ENCODE measurements around the gene INVS. TPM values are rescaled to one million over a fixed set of nuclear protein-coding genes. Genes with fewer than 3 reads are reported as not detected.

INVS gene
- total RNA-seq, 1 donor from 2014 or later: 26.4 TPM

DNA sequence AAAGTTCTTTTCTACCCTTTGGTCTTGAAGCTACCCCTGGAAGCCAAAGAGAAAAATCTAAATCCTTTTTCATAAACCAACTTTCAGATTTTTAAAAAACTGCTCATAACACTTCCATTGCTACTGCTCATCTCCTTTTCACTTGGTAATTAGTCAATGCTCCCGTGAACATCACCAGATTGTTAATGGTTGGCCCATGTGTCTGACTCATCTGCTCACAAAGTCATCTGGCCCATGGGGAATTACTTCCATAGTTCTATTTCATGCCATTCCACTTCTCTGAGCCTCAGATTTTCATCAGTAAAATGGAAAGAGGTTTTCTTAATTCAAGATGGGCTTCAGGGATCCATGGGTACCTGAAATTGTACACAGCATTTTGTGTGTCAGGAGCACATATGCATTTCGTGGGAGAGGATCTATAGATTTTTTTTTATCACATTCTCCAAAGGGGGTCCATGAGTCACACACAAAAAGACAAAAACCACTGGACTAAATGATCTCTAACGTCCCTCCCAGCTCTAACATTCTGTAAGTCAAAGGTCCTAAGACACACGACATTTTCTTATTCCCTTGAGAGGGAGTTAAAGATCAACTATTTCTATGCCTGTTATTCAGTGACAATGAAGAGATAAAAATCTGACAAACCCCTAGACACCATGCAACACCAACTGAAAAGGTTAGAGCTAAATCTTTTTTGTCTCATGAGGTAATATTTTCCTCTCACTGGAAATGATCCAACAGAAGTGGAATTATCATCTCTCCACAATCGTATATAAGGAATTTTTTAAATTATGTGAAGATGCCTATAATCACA lies 178.3 kb downstream of the INVS start:
- no peak for DNase-seq (ENCODE audit: low spot score)

DNA sequence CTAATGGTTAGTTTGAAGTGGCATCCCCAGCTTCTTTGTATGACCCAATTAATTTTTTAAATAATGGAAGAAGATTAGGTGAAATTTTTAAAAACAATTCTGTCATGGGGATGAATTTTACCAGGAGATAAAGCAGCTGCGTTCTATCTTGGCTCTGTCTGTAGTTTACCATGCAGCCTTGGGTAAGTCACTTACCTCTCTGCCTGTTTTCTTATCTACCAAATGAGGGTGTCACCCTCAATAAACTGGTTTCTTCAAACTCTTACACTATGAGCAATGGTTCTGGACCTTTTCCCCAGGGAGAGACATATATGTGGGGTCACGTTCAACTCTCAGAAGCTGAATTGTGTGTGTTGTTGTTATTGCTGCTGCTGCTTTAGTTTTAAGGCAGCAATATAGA lies 182.0 kb downstream of the INVS start:
- no peak for DNase-seq (ENCODE audit: low spot score)

DNA sequence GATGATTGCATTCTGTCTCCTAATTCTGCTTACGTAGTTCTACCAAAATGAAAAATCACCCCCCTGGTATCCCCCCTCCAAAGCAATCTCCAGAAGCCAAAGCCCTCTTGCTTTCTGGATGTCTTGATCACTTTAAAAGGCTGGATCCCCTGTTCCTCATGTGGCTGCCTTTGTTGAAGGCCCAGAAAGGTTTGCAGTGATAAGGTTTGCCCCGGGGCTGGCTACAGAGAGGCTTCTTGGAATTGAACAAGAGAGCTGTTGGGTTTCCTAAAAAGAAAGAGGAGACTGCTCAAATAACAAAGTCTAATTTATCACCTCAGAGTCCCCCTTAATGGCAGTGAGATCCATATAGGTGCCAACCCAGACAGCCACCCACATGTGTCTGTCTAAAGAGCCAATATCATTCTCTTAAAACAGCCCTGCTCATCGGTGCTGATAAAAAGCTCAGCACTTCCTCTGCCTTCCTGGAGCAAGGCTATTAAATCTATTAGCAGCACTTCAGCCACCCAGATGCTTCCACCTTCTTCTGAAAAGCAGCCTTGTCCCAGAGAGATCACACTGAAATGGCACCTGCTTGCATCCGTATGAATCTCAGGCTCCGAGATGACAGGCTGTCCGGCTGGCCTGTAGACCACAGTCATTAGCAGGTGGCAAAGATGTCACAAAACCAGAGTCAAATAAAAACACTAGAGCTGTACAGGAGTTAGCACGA lies 182.8 kb downstream of the INVS start:
- no peak for DNase-seq (ENCODE audit: low spot score)

DNA sequence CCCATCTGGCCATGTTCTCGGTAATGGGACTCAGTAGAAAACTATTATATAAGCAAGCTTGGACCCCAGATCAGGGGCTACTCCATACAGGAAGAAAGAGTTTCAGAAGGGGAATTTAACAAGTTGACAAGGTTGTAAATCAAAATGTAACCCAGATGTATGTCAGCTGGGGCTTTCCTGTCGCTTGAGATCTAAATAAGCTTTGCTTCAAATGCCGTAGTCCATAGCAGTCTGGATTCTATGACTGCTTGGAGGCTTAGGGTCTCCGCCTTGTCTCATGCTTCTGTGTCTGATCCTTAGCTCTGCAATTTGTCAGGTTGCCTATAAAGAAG lies 183.3 kb downstream of the INVS start:
- no peak for DNase-seq (ENCODE audit: low spot score)

DNA sequence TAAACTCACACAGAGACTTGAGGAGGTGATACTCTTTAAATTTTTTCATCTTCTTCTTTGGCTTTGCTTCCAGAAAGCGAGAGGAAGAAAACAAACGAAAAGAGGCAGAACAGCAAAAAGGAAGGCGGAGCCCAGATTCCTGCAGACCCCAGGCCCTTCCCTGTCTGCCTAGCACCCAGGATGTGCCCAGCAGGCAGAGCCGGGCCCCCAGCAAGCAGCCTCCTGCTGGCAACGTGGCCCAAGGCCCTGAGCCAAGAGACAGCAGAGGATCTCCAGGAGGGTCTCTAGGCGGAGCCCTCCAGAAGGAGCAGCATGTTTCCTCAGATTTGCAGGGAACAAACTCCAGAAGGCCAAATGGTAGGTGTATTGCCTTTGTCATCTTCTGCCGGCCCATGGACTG lies 185.2 kb downstream of the INVS start:
- DNase-seq (ENCODE audit: low spot score): no peak

DNA sequence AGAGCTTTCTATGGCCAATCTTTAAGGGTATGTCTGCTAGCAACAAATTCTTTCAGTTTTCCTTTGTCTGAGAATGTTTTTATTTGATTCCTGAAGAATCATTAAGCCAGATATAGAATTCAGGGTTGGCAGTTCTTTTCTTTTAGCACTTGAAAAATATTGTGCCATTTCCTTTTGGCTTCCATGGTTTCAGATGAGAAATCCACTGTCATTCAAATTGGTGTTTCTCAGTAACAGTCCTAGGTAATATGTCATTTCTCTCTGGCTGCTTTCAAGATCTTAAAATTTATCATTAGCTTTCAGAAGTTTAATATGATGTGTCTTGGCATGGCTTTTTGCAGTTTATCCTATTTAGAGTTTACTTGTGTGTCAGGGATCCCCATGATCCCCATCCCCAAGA lies 186.0 kb downstream of the INVS start:
- no peak for DNase-seq (ENCODE audit: low spot score)

DNA sequence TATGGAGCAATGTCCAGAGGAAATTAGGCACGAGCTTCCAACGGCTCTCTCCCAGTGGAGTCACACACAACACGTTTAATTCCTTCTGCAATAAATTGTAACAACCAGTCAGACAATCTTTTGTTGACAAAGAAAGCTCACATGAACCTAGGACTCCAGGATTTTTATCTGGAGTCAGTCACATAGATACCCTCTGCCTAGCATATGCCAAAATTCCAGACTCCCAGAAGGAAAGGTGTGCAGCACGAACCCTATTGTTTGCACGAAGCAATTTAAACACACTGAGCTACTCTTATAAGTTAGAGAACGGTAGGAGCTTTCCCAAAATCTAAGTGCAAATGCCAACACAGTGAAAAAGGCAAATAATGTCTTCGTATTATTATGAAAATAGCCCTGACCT lies 186.6 kb downstream of the INVS start:
- no peak for DNase-seq (ENCODE audit: low spot score)

DNA sequence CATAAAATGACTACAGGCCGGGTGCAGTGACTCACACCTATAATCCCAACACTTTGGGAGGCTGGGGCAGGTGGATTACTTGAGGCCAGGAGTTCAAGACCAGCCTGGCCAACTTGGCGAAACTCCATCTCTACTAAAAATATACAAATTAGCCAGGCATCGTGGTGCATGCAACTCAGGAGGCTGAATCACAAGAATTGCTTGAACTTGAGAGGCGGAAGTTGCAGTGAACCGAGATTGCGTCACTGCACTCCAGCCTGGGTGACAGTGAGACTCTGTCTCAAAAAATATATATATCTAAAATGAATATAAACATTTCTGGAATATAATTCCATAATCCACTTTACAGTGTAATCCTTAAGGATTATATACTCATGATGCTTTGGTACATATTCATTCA lies 187.2 kb downstream of the INVS start:
- DNase-seq (ENCODE audit: low spot score): no peak

DNA sequence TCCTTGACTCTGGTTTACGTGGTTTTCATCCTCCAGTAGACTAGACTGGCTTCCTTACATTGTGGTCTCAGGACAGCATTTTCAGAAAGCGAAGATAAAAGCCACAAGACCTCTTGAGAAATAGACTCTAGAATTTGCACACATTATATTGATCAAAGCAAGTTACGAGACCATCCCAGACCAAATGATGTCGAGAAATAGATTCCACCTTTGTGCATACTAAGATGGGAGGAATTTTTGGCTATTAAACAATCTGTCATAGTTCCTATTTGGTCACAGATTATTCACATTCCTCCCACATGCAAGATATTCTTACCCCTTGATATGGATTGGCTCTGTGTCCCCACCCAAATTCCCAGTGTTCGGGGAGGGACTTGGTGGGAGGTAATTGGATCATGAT lies 188.1 kb downstream of the INVS start:
- no peak for DNase-seq (ENCODE audit: low spot score)

DNA sequence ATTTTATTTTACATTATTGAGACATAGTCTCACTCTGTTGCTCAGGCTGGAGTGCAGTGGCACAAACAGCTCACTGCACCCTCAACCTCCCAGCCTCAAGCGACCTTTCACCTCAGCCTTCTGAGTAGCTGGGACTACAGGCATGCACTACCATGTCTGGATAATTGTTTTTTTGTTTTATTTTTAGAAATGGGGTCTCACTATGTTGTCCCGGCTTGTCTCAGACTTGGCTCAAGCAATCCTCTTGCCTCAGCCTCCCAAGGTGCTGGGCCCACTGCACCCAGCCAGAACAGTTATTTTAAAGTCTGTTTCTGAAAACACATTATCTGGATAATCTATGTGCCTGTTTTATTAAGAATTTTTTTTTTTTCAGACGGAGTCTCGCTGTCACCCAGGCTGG lies 191.7 kb downstream of the INVS start:
- DNase-seq (ENCODE audit: low spot score): no peak

DNA sequence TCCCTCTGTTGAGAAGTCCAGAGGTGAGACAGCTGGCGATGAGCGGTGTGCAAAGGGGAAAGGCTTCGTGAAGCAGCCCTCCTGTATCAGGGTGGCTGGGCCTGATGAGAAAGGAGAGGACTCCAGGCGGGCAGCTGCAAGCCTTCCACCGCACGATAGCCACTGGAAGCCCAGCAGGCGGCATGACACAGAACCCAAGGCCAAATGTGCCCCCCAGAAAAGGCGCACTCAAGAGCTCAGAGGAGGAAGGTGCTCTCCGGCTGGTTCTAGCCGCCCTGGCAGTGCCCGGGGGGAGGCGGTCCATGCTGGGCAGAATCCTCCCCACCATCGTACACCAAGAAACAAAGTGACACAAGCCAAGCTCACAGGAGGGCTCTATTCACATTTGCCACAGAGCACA lies 193.4 kb downstream of the INVS start:
- no peak for DNase-seq (ENCODE audit: low spot score)

DNA sequence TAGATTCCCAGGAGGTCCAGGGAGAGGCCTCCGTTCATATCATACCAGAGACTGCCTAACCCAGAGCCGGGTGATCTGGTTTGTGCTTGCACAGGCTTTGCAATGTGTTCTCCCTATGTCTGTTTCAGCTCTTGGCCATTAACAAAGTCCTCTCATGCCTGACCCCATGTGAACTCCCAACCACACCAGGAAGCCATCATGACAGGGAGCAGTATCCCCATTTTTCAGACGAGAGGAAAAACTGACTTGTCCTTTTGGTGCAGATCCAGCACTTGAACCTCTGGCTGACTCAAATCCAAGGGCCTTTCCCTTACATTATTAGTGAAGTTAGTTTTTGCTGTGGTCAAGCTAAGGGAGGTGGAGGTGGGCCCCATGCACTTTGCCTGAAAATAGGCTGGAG lies 195.3 kb downstream of the INVS start:
- DNase-seq (ENCODE audit: low spot score): no peak

DNA sequence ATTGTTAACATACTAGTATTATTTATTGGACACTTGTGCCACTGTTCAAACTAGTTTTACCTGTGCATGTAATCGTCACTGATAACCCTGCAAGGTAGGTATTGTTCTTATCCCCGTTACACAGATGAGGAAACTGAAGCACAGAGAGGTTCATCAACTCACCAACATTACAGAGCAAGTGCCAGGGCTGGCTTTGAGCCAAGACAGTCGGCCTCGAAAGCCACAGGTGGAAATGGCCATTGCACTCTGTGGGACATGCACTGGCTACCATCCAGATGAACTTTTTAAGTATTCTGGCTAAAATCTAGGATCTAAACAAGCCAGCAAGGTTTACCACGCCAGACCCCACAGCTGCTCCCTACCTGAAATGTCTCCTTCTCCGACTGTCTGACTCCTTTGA lies 195.8 kb downstream of the INVS start:
- DNase-seq (ENCODE audit: low spot score): no peak

DNA sequence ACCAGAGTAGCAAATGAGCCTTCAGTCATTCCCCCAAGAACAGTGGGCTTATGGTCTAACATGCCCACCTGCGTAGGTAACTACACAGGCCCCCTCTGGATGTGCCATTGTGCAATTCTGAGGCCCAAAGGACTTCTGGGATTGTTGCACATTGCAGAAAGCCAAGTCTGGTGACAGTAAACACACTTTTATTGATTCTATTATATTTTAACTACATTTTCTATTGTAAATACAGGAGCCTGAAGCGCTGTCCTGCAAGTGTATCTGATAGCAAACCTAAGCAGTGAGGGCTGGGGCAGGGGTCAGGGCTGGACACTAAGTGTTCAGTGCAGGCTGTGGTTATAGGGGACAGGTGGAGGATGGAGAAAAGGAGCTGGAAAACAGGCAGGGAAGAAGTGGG lies 196.2 kb downstream of the INVS start:
- DNase-seq (ENCODE audit: low spot score): peak; percentile 54

DNA sequence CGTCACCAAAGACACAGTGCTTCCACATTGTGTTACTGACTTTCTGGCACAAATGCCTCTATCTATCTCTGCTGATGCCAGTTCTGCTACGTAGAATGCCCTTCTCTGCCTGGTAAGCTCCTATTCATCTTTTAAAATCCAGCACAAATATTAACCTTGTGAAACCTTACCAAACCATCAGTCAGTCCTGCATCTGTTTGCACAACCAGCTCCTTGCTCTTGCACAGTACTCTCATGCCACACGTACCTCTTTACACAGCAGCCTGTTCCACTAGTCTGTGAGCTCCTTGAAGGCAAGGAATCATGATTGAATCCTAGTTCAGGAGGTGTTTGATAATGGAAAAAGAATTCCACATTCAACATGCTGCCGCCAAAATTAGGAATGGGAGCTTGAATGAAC lies 197.4 kb downstream of the INVS start:
- DNase-seq (ENCODE audit: low spot score): no peak

DNA sequence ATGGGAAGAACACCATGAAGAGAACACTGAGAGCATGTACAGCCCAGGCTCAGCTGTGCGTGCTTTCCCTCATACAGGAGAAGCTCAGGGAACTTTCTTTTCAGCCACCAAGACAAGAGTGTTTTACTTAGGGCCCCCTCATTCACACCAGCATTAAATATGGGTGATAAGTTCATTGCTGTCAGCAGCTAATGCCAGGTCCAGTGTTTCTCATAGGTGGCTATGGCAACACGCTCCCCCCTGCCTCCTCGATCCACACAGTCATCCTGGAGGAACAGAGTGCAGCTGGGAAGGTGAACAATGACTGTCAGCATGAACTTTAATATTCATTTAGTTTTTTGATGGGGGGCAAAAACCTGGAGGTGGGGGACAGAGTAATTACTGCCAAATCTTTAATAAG lies 199.3 kb downstream of the INVS start:
- no peak for DNase-seq (ENCODE audit: low spot score)

DNA sequence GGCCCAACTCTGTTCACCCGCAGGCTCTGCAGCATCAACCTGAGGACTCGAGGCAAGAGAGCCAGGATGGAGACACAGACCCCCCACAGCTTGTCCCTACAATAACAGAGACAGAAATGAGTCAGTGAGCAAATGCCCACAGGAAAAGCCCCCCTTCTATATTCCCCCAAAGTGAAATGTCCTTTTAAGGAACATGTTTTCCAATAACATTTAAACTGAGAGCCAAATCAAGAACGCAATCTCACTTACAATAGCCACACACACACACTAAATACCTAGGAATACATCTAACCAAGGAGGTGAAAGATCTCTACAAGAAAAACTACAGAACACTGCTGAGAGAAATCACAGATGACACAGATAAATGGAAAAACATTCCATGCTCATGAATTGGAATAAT lies 204.7 kb downstream of the INVS start:
- DNase-seq (ENCODE audit: low spot score): no peak

DNA sequence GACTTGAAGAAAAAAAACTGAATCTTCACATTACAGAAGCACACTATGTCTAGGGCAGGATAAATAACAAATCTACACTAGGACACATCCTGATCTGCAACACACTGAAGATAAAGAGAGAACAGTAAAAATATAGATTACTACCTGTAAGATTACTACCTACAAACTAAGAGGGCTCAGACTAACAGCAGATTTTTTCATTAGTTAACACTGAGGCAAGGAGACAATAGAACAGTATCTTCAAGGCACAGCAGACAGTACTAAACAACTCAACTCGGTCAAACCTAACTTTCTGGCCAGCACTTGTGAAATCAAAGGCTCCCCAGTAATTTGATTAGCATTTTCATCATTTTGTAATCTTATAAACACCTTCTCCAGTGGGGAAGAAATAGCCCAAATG lies 207.2 kb downstream of the INVS start:
- no peak for DNase-seq (ENCODE audit: low spot score)

DNA sequence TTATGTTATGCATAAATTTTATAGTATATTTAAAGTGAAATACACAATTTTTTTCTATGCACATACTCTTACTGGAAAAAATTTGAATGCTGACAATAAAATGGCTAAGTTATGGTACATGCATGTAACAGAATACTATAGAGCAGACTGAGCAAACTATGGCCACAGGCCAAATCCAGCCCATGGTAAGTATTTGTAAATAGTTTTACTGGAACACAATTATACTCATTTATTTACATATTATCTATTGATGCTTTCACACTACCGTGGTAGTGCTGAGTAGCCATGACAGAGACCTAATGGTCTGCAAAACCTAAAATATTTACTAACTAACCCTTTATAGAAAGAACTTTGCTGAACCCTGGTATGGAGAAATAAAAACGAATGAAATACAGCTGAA lies 208.0 kb downstream of the INVS start:
- no peak for DNase-seq (ENCODE audit: low spot score)

DNA sequence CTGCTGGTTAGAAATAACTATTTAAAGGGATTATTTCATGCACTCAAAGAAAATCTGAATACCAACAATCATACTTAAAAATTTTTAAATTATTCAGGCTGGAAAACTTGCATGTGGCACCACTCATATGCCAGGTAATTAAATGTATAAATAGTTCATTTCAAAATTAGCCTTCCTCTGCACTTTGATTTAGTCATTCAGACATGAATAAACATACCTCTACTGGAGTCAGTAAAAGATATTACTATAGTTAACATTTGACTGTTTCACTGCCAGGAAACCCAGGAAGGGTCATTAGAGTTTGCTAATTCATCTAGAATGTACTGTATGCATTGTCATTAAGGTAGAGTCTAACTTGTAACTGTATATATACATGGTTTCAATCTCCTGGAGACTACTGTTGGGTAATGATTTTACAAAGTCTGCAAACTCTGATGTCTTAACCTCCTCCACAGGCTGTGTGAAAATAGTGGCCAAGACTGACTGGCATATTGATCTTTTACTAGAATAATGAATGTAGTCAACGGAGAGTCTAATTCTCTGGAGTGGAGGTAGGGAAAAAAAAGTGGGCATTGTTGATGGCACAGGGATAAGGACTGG lies 210.0 kb downstream of the INVS start:
- no peak for DNase-seq (ENCODE audit: low spot score)

DNA sequence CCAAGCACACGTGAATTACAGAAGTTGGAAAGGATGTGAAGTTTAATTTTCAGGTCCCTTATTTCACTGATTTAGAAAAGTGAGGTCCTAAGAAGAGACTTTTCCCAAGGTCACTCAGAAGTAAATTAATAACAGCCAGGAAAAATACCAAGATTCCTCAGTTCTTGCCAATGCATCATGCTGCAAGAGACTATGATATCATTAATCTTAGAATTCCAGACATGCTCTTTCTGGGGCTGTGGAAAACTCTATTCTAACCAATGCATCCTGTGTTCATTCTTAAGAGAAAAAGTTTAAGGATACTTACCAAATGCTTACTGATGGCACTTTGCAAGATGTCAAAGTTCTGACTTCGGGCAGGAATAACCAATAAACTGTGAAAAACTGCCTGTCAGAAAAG lies 210.9 kb downstream of the INVS start:
- no peak for DNase-seq (ENCODE audit: low spot score)

DNA sequence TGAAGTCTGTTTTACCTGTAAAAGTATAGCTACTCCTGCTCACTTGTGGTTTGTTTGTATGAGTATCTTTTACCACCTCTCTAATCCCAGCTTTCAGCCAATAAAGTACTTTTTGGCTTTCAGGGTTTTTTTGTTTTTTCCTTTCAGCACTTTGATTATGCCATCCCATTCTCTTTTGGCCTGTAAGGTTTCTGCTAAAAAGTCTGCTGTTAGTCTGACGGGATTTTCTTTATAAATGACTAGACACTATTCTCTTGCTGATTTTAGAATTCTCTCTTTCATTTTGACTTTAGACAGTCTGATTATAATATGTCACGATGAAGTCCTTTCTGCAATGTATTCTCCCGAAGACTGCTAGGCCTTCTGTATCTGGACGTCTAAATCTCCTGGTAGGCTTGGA lies 216.5 kb downstream of the INVS start:
- DNase-seq (ENCODE audit: low spot score): no peak

DNA sequence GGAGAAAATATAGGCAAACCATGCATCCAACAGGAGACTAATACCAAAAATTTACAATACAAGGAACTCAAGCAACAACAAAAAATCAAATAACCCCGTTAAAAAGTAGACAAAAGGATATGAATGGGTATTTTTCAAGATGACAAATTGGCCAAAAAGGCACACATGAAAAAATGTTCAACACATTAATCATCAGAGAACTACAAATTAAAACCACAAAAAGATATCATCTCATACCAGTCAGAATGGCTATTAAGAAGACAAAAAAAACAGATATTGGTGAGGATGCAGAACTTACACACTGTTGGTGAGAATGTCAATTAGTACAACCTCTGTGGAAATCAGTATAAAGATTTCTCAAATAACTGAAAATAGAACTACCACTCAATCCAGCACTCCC lies 218.7 kb downstream of the INVS start:
- DNase-seq (ENCODE audit: low spot score): no peak
